Measurements from ENCODE around the gene FTH1. TPM values are rescaled to one million over a fixed set of nuclear protein-coding genes. Genes with fewer than 3 reads are reported as not detected.

FTH1 gene
- polyA plus RNA-seq, 1 of the 3 experiments (the other 2 are of a cell fraction), result 1,229 TPM

DNA sequence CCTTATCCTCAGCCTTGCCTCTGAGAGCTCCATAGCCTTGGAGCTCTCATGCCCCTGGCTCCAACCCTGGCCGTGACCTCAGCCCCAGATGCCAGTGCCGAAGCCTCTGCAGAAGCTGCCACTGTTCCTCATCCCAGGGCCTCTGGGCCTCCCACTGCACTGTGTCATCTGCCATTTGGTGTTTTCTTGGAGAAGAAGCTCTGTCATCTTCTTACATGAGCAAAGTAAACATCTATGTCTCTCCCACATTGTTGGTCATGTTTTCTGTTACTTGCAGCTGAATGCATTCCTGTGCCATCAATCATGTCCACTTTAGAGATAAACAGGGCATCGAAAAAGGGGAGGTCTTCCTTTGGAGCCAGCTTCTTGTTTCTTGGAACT, 45.0 kb upstream of the FTH1 start:
- H3K4me1 ChIP-seq (ENCODE audit: control insufficient read depth in 1 of 2, insufficient read depth in 2 of 2, low read depth in 1 of 2, low read length in 1 of 2), result no peaks in the 10 kb centered on the region
- H3K27me3 ChIP-seq (ENCODE audit: insufficient read depth), result no peaks in the 10 kb centered on the region
- DNase-seq, result no peak
- no peak overlapping the region for H3K4me3 ChIP-seq (ENCODE audit: low read depth in 2 of 2, low read length in 1 of 2)
- H3F3A ChIP-seq (replicated peaks; ENCODE audit: insufficient read depth), result no peaks in the 10 kb centered on the region
- POLR2A ChIA-PET, result no interaction called here
- TF ChIP-seq SMC3 (IDR thresholded peaks at IDR 0.05; ENCODE audit: low read depth, low read length) (no peak), ELF1 (IDR thresholded peaks at IDR 0.05) (no peak), RFX5 (IDR thresholded peaks at IDR 0.05; ENCODE audit: low read length) (no peak), SIN3A (IDR thresholded peaks at IDR 0.05; ENCODE audit: borderline replicate concordance, low read depth, low read length) (no peak), TCF12 (IDR thresholded peaks at IDR 0.05) (no peak), POLR2AphosphoS5 (IDR thresholded peaks at IDR 0.05; ENCODE audit: low read depth, low read length) (no peak), NRF1 (IDR thresholded peaks at IDR 0.05; ENCODE audit: low read depth, low read length) (no peak), TEAD4 (IDR thresholded peaks at IDR 0.05; ENCODE audit: borderline replicate concordance, insufficient read depth) (no peak), EP300 (IDR thresholded peaks at IDR 0.05; ENCODE audit: borderline replicate concordance in 1 of 2, low read depth in 1 of 2, low read length in 1 of 2) (no peak), RAD21 (IDR thresholded peaks at IDR 0.05; ENCODE audit: low read length) (no peak), FOSL2 (IDR thresholded peaks at IDR 0.05; ENCODE audit: borderline replicate concordance, low read depth) (no peak), CHD2 (IDR thresholded peaks at IDR 0.05; ENCODE audit: low read length, partially characterized antibody) (no peak)
- TF ChIP-seq, protein P1, sequence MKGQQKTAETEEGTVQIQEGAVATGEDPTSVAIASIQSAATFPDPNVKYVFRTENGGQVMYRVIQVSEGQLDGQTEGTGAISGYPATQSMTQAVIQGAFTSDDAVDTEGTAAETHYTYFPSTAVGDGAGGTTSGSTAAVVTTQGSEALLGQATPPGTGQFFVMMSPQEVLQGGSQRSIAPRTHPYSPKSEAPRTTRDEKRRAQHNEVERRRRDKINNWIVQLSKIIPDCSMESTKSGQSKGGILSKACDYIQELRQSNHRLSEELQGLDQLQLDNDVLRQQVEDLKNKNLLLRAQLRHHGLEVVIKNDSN (IDR thresholded peaks at IDR 0.05; ENCODE audit: borderline replicate concordance, low read depth), result no peak
- no peaks in the 10 kb centered on the region for H3K9me3 ChIP-seq
- no peaks in the 10 kb centered on the region for H3K79me2 ChIP-seq (ENCODE audit: insufficient read depth)
- H2AFZ ChIP-seq (ENCODE audit: low read depth), result no peak overlapping the region
- no peaks in the 10 kb centered on the region for H3K36me3 ChIP-seq (replicated peaks in 1 of 2; ENCODE audit: control insufficient read depth in 1 of 2, insufficient read depth in 2 of 2, low read length in 1 of 2)
- H3K27ac ChIP-seq (ENCODE audit: low read depth in 2 of 2, low read length in 1 of 2), result no peak overlapping the region
- H4K20me1 ChIP-seq (ENCODE audit: insufficient read depth), result no peaks in the 10 kb centered on the region
- CTCF ChIA-PET, result interaction anchor here (1.3 to 2.5 kb wide), 2 partner anchors 113 to 1023 kb away, joined by 4 to 5 read pairs; no protein-coding TSS in a partner anchor
- H3K4me2 ChIP-seq, result no peak overlapping the region
- H3K9ac ChIP-seq, result no peak overlapping the region
- WGBS (ENCODE audit: low lambda C conversion rate), result 41% methylated on average over 3 of the region's 3 CpGs
- no peaks in the 10 kb centered on the region for H3K9me2 ChIP-seq

DNA sequence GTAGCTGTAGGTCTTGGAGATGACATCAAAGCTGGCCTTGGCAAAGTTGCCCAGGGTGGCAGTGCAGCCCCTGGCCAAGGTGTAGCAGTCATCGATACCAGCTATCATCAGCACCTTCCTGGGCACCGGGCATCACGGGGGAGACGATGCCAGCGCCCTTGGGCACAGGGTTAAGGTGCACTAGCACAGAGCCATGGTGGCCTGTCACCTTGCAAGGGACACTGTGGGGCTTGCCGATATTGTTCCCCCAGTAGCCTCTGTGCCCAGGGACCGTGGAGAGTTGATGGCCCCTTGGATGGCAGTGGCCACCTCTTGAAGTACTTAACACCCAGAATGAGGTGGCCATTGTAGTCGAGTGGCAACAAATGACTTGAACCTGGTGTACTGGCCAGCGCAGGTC, 44.4 kb upstream of the FTH1 start:
- Histone ChIP-seq H3K4me3 (ENCODE audit: low read depth in 2 of 2, low read length in 1 of 2) (no peak overlapping the region), H3K9me3 (no peaks in the 10 kb centered on the region), H3K27ac (ENCODE audit: low read depth in 2 of 2, low read length in 1 of 2) (no peak overlapping the region), H3F3A (replicated peaks; ENCODE audit: insufficient read depth) (no peaks in the 10 kb centered on the region), H2AFZ (ENCODE audit: low read depth) (no peak overlapping the region), H3K4me1 (ENCODE audit: control insufficient read depth in 1 of 2, insufficient read depth in 2 of 2, low read depth in 1 of 2, low read length in 1 of 2) (no peaks in the 10 kb centered on the region), H3K79me2 (ENCODE audit: insufficient read depth) (no peaks in the 10 kb centered on the region), H3K4me2 (no peak overlapping the region), H3K9ac (no peak overlapping the region), H3K9me2 (no peaks in the 10 kb centered on the region), H3K36me3 (replicated peaks in 1 of 2; ENCODE audit: control insufficient read depth in 1 of 2, insufficient read depth in 2 of 2, low read length in 1 of 2) (no peaks in the 10 kb centered on the region), H4K20me1 (ENCODE audit: insufficient read depth) (no peaks in the 10 kb centered on the region), H3K27me3 (ENCODE audit: insufficient read depth) (no peaks in the 10 kb centered on the region)
- 68% methylated on average over 3 of the region's 9 CpGs for WGBS (ENCODE audit: low lambda C conversion rate)
- no peak for DNase-seq
- POLR2A ChIA-PET, result no interaction called here
- TF ChIP-seq EZH2phosphoT487 (IDR thresholded peaks at IDR 0.05; ENCODE audit: borderline replicate concordance, low read depth) (no peak), EP300 (IDR thresholded peaks at IDR 0.05; ENCODE audit: borderline replicate concordance in 1 of 2, low read depth in 1 of 2, low read length in 1 of 2) (no peak), CHD2 (IDR thresholded peaks at IDR 0.05; ENCODE audit: low read length, partially characterized antibody) (no peak), RFX5 (IDR thresholded peaks at IDR 0.05; ENCODE audit: low read length) (no peak), ELF1 (IDR thresholded peaks at IDR 0.05) (no peak), RCOR1 (IDR thresholded peaks at IDR 0.05; ENCODE audit: low read length) (no peak), FOSL2 (IDR thresholded peaks at IDR 0.05; ENCODE audit: borderline replicate concordance, low read depth) (no peak)
- TF ChIP-seq, protein P2, sequence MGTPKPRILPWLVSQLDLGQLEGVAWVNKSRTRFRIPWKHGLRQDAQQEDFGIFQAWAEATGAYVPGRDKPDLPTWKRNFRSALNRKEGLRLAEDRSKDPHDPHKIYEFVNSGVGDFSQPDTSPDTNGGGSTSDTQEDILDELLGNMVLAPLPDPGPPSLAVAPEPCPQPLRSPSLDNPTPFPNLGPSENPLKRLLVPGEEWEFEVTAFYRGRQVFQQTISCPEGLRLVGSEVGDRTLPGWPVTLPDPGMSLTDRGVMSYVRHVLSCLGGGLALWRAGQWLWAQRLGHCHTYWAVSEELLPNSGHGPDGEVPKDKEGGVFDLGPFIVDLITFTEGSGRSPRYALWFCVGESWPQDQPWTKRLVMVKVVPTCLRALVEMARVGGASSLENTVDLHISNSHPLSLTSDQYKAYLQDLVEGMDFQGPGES (IDR thresholded peaks at IDR 0.05; ENCODE audit: low read depth, low read length), result no peak
- TF ChIP-seq, protein P3, sequence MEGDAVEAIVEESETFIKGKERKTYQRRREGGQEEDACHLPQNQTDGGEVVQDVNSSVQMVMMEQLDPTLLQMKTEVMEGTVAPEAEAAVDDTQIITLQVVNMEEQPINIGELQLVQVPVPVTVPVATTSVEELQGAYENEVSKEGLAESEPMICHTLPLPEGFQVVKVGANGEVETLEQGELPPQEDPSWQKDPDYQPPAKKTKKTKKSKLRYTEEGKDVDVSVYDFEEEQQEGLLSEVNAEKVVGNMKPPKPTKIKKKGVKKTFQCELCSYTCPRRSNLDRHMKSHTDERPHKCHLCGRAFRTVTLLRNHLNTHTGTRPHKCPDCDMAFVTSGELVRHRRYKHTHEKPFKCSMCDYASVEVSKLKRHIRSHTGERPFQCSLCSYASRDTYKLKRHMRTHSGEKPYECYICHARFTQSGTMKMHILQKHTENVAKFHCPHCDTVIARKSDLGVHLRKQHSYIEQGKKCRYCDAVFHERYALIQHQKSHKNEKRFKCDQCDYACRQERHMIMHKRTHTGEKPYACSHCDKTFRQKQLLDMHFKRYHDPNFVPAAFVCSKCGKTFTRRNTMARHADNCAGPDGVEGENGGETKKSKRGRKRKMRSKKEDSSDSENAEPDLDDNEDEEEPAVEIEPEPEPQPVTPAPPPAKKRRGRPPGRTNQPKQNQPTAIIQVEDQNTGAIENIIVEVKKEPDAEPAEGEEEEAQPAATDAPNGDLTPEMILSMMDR (IDR thresholded peaks at IDR 0.05), result no peak
- TF ChIP-seq, protein P4, sequence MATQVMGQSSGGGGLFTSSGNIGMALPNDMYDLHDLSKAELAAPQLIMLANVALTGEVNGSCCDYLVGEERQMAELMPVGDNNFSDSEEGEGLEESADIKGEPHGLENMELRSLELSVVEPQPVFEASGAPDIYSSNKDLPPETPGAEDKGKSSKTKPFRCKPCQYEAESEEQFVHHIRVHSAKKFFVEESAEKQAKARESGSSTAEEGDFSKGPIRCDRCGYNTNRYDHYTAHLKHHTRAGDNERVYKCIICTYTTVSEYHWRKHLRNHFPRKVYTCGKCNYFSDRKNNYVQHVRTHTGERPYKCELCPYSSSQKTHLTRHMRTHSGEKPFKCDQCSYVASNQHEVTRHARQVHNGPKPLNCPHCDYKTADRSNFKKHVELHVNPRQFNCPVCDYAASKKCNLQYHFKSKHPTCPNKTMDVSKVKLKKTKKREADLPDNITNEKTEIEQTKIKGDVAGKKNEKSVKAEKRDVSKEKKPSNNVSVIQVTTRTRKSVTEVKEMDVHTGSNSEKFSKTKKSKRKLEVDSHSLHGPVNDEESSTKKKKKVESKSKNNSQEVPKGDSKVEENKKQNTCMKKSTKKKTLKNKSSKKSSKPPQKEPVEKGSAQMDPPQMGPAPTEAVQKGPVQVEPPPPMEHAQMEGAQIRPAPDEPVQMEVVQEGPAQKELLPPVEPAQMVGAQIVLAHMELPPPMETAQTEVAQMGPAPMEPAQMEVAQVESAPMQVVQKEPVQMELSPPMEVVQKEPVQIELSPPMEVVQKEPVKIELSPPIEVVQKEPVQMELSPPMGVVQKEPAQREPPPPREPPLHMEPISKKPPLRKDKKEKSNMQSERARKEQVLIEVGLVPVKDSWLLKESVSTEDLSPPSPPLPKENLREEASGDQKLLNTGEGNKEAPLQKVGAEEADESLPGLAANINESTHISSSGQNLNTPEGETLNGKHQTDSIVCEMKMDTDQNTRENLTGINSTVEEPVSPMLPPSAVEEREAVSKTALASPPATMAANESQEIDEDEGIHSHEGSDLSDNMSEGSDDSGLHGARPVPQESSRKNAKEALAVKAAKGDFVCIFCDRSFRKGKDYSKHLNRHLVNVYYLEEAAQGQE (IDR thresholded peaks at IDR 0.05; ENCODE audit: low read depth, low read length), result no peak
- CTCF ChIA-PET, result interaction anchor here (0.6 to 2.5 kb wide), 2 partner anchors 113 to 129 kb away, joined by 3 to 5 read pairs; no protein-coding TSS in a partner anchor
